Measurements from ENCODE around the gene NTRK2. TPM values are rescaled to one million over a fixed set of nuclear protein-coding genes. Genes with fewer than 3 reads are reported as not detected.

Gene NTRK2
- total RNA-seq, 1 experiment from 2014 or later: 0.06 TPM

- Histone ChIP-seq H3K27me3 (replicated peaks; ENCODE audit: insufficient read depth, low read depth, low read length, poor library complexity) (peaks cover 13% of the 10 kb centered on the region), H3K27ac (ENCODE audit: low read depth, low read length, poor library complexity, severe bottlenecking) (no peak overlapping the region), H3K4me1 (ENCODE audit: insufficient read depth, low read length, poor library complexity, severe bottlenecking) (no peaks in the 10 kb centered on the region), H3K4me3 (ENCODE audit: low read depth, low read length, poor library complexity, severe bottlenecking) (no peak overlapping the region), H3K9me3 (ENCODE audit: low read depth, low read length, poor library complexity, severe bottlenecking) (no peaks in the 10 kb centered on the region), H3K36me3 (ENCODE audit: insufficient read depth, low read length, poor library complexity, severe bottlenecking) (no peaks in the 10 kb centered on the region)
- intact Hi-C loops (cut with micrococcal nuclease; ENCODE audit: unreplicated experiment): no loop called here
- DNase-seq (ENCODE audit: low spot score): no peak
- BruUV-seq (replicated peaks): no TSS peak
- ChIA-PET POLR2A (ENCODE audit: low non-redundant PET) (no interaction called here), CTCF (no interaction called here)
- TF ChIP-seq CTCF (conservative IDR thresholded peaks at IDR 0.05; ENCODE audit: low read depth, low read length) (no peak), EZH2 (IDR thresholded peaks at IDR 0.05; ENCODE audit: borderline replicate concordance, low read depth, low read length, poor library complexity, severe bottlenecking) (no peak)
Measured at GRCh38 chr9:84983749-84984148, 314.2 kb downstream of the NTRK2 start.

GRCh38 chr9:84988621-84989020, 319.1 kb downstream of the NTRK2 start:
- no peaks in the 10 kb centered on the region for H3K9me3 ChIP-seq (ENCODE audit: low read depth, low read length, poor library complexity, severe bottlenecking)
- no peak for DNase-seq (ENCODE audit: low spot score)
- TF ChIP-seq EZH2 (IDR thresholded peaks at IDR 0.05; ENCODE audit: borderline replicate concordance, low read depth, low read length, poor library complexity, severe bottlenecking) (no peak), CTCF (conservative IDR thresholded peaks at IDR 0.05; ENCODE audit: low read depth, low read length) (no peak)
- intact Hi-C loops (cut with micrococcal nuclease; ENCODE audit: unreplicated experiment): no loop called here
- ChIA-PET POLR2A (ENCODE audit: low non-redundant PET) (no interaction called here), CTCF (no interaction called here)
- peaks cover 24% of the 10 kb centered on the region for H3K27me3 ChIP-seq (replicated peaks; ENCODE audit: insufficient read depth, low read depth, low read length, poor library complexity)
- no peaks in the 10 kb centered on the region for H3K36me3 ChIP-seq (ENCODE audit: insufficient read depth, low read length, poor library complexity, severe bottlenecking)
- H3K4me3 ChIP-seq (ENCODE audit: low read depth, low read length, poor library complexity, severe bottlenecking): no peak overlapping the region
- no peaks in the 10 kb centered on the region for H3K4me1 ChIP-seq (ENCODE audit: insufficient read depth, low read length, poor library complexity, severe bottlenecking)
- H3K27ac ChIP-seq (ENCODE audit: low read depth, low read length, poor library complexity, severe bottlenecking): no peak overlapping the region
- BruUV-seq (replicated peaks): no TSS peak

- CTCF ChIA-PET: no interaction called here
- no TSS peak for BruUV-seq (replicated peaks)
- H3K27ac ChIP-seq (ENCODE audit: low read depth, low read length, poor library complexity, severe bottlenecking): no peak overlapping the region
- intact Hi-C loops (cut with micrococcal nuclease; ENCODE audit: unreplicated experiment): no loop called here
- no peaks in the 10 kb centered on the region for H3K4me1 ChIP-seq (ENCODE audit: insufficient read depth, low read length, poor library complexity, severe bottlenecking)
- peaks cover 19% of the 10 kb centered on the region for H3K27me3 ChIP-seq (replicated peaks; ENCODE audit: insufficient read depth, low read depth, low read length, poor library complexity)
- TF ChIP-seq EZH2 (IDR thresholded peaks at IDR 0.05; ENCODE audit: borderline replicate concordance, low read depth, low read length, poor library complexity, severe bottlenecking): no peak
- TF ChIP-seq CTCF (conservative IDR thresholded peaks at IDR 0.05; ENCODE audit: low read depth, low read length): no peak
- no peak overlapping the region for H3K4me3 ChIP-seq (ENCODE audit: low read depth, low read length, poor library complexity, severe bottlenecking)
- DNase-seq (ENCODE audit: low spot score): no peak
- POLR2A ChIA-PET (ENCODE audit: low non-redundant PET): no interaction called here
- H3K36me3 ChIP-seq (ENCODE audit: insufficient read depth, low read length, poor library complexity, severe bottlenecking): no peaks in the 10 kb centered on the region
- H3K9me3 ChIP-seq (ENCODE audit: low read depth, low read length, poor library complexity, severe bottlenecking): no peaks in the 10 kb centered on the region
Measured at GRCh38 chr9:84990416-84990815, 320.9 kb downstream of the NTRK2 start.

All from A673 (cell line).